Brain microvascular endothelial cell (primary cell): ENCODE data around the gene FAAP20.

ENCODE experiments used
- DNase-seq: peaks from one replicate; pipeline ENCODE4 v3.0.0-alpha.2; 2020
- H3K27ac ChIP-seq: fragments of 250-450 bp; sonication (Bioruptor Pico); 2 replicates; pipeline ENCODE4 v1.5.1; 2020; ENCODE audit warnings: mild to moderate bottlenecking, moderate library complexity
- H3K27me3 ChIP-seq: fragments of 250-450 bp; sonication (Bioruptor Pico); replicated peaks from 2 replicates; pipeline ENCODE4 v1.5.1; 2020; ENCODE audit warnings: mild to moderate bottlenecking
- H3K36me3 ChIP-seq: fragments of 250-450 bp; sonication (Bioruptor Pico); replicated peaks from 2 replicates; pipeline ENCODE4 v1.5.1; 2020; ENCODE audit warnings: mild to moderate bottlenecking
- H3K4me3 ChIP-seq: 2 replicates; pipeline ENCODE4 v1.5.1; 2011; ENCODE audit warnings: low read depth, mild to moderate bottlenecking, control low read depth, low read length, moderate library complexity
- CTCF ChIP-seq: IDR thresholded peaks from 2 replicates; pipeline ENCODE4 v1.5.1; 2011; ENCODE audit warnings: low read depth, mild to moderate bottlenecking, moderate library complexity, low read length, control low read depth, inconsistent platforms; ENCODE audit errors: missing control alignments
- in situ Hi-C: cut with HindIII; loops from 2 replicates; pipeline ENCODE4 v1.10.0; 2017; ENCODE audit warnings: low sequenced_read_pairs, low pct_ligation_motif_present

Gene FAAP20

GRCh38 chr1:2210084-2210653 is 15.6 kb upstream of the FAAP20 start:
- DNase-seq: no peak
- in situ Hi-C loops: loop anchor here (25.0 kb wide), 1 partner anchor 102 kb away; no protein-coding TSS in a partner anchor
- Histone ChIP-seq H3K27me3 (no peaks in the 10 kb centered on the region), H3K27ac (no peak overlapping the region), H3K4me3 (no peak overlapping the region), H3K36me3 (no peaks in the 10 kb centered on the region)
- TF ChIP-seq CTCF: no peak

GRCh38 chr1:2209400-2210083 is 15.0 kb upstream of the FAAP20 start:
- in situ Hi-C loops: loop anchor here (25.0 kb wide), 1 partner anchor 103 kb away; no protein-coding TSS in a partner anchor
- TF ChIP-seq CTCF: no peak
- no peak overlapping the region for H3K4me3 ChIP-seq
- no peaks in the 10 kb centered on the region for H3K36me3 ChIP-seq
- DNase-seq: no peak
- H3K27ac ChIP-seq: no peak overlapping the region
- H3K27me3 ChIP-seq: no peaks in the 10 kb centered on the region

GRCh38 chr1:2208309-2209239 is 14.0 kb upstream of the FAAP20 start:
- Histone ChIP-seq H3K36me3 (no peaks in the 10 kb centered on the region), H3K4me3 (no peak overlapping the region), H3K27ac (no peak overlapping the region), H3K27me3 (no peaks in the 10 kb centered on the region)
- peak; percentile 73 for DNase-seq
- TF ChIP-seq CTCF: peak; percentile 14
- in situ Hi-C loops: loop anchor here (25.0 kb wide), 1 partner anchor 104 kb away; no protein-coding TSS in a partner anchor

- H3K27me3 ChIP-seq: no peaks in the 10 kb centered on the region
- no peak overlapping the region for H3K27ac ChIP-seq
- H3K36me3 ChIP-seq: no peaks in the 10 kb centered on the region
- H3K4me3 ChIP-seq: no peak overlapping the region
- no peak for TF ChIP-seq CTCF
- in situ Hi-C loops: loop anchor here (25.0 kb wide), 1 partner anchor 105 kb away; no protein-coding TSS in a partner anchor
- no peak for DNase-seq
These were observed 12.4 kb upstream of the FAAP20 start for GRCh38 chr1:2206813-2207487.

GRCh38 chr1:2205191-2205952 is 10.8 kb upstream of the FAAP20 start:
- Histone ChIP-seq H3K27ac (peak overlapping the region; percentile 56), H3K4me3 (peak overlapping the region; percentile 41), H3K36me3 (no peaks in the 10 kb centered on the region), H3K27me3 (no peaks in the 10 kb centered on the region)
- no peak for TF ChIP-seq CTCF
- peak; percentile 89 for DNase-seq
- in situ Hi-C loops: loop anchor here (25.0 kb wide), 1 partner anchor 107 kb away; no protein-coding TSS in a partner anchor
